ENCODE data around the gene NEO1. TPM values are rescaled to one million over a fixed set of nuclear protein-coding genes. Genes with fewer than 3 reads are reported as not detected.

NEO1 gene
- total RNA-seq, 1 donor from 2014 or later = 30.3 TPM

- no peaks in the 10 kb centered on the region for H3K79me2 ChIP-seq (ENCODE audit: insufficient read depth, low read length)
- no peak overlapping the region for H3K4me3 ChIP-seq (ENCODE audit: insufficient read depth, low read depth, low read length)
- H2AFZ ChIP-seq (ENCODE audit: low read depth, low read length) = no peak overlapping the region
These were observed 301.5 kb downstream of the NEO1 start for GRCh38 chr15:73353734-73354133.

GRCh38 chr15:73354241-73354640, 302.0 kb downstream of the NEO1 start:
- Histone ChIP-seq H2AFZ (ENCODE audit: low read depth, low read length) (no peak overlapping the region), H4K20me1 (ENCODE audit: insufficient read depth, low read length) (no peaks in the 10 kb centered on the region), H3K79me2 (ENCODE audit: insufficient read depth, low read length) (no peaks in the 10 kb centered on the region), H3K9ac (ENCODE audit: low read length) (no peak overlapping the region), H3K36me3 (ENCODE audit: insufficient read depth, low read length) (no peaks in the 10 kb centered on the region), H3K27ac (ENCODE audit: low read depth, low read length) (no peak overlapping the region), H3K27me3 (ENCODE audit: insufficient read depth, low read length) (peaks cover 18% of the 10 kb centered on the region), H3K4me2 (ENCODE audit: low read length) (no peak overlapping the region), H3K4me1 (ENCODE audit: insufficient read depth, low read length) (no peaks in the 10 kb centered on the region), H3K4me3 (ENCODE audit: insufficient read depth, low read depth, low read length) (no peak overlapping the region), H3K9me3 (ENCODE audit: insufficient read depth, low read depth, low read length) (no peaks in the 10 kb centered on the region)
- no peak for FAIRE-seq
- no peak for TF ChIP-seq CTCF (IDR thresholded peaks at IDR 0.05; ENCODE audit: insufficient read depth, low read depth, low read length)
- TF ChIP-seq EZH2 (IDR thresholded peaks at IDR 0.05; ENCODE audit: insufficient read depth, low read length) = no peak
- Mint-ChIP-seq H3K36me3 (ENCODE audit: low read depth, unreplicated experiment) (no peaks in the 10 kb centered on the region), H3K27ac (ENCODE audit: unreplicated experiment) (no peak overlapping the region), H3K9me3 (ENCODE audit: unreplicated experiment) (no peaks in the 10 kb centered on the region), H3K27me3 (ENCODE audit: low read depth, unreplicated experiment) (peaks cover 37% of the 10 kb centered on the region), H3K4me1 (ENCODE audit: low read depth, unreplicated experiment) (no peaks in the 10 kb centered on the region), H3K4me3 (ENCODE audit: unreplicated experiment) (no peak overlapping the region)
- DNase-seq (ENCODE audit: low read depth) = no peak

More at GRCh38 chr15:73353734-73354133, 301.5 kb downstream of the NEO1 start:
- H3K27ac Mint-ChIP-seq (ENCODE audit: unreplicated experiment) = no peak overlapping the region
- no peaks in the 10 kb centered on the region for H3K4me1 Mint-ChIP-seq (ENCODE audit: low read depth, unreplicated experiment)
- H3K27me3 Mint-ChIP-seq (ENCODE audit: low read depth, unreplicated experiment) = peaks cover 32% of the 10 kb centered on the region
- no peaks in the 10 kb centered on the region for H4K20me1 ChIP-seq (ENCODE audit: insufficient read depth, low read length)
- peaks cover 17% of the 10 kb centered on the region for H3K27me3 ChIP-seq (ENCODE audit: insufficient read depth, low read length)
- no peaks in the 10 kb centered on the region for H3K4me1 ChIP-seq (ENCODE audit: insufficient read depth, low read length)
- H3K36me3 ChIP-seq (ENCODE audit: insufficient read depth, low read length) = no peaks in the 10 kb centered on the region
- no peak for DNase-seq (ENCODE audit: low read depth)
- H3K9me3 Mint-ChIP-seq (ENCODE audit: unreplicated experiment) = peaks cover 2% of the 10 kb centered on the region
- H3K27ac ChIP-seq (ENCODE audit: low read depth, low read length) = no peak overlapping the region
- FAIRE-seq = no peak
- no peak overlapping the region for H3K4me3 Mint-ChIP-seq (ENCODE audit: unreplicated experiment)
- TF ChIP-seq CTCF (IDR thresholded peaks at IDR 0.05; ENCODE audit: insufficient read depth, low read depth, low read length) (no peak), EZH2 (IDR thresholded peaks at IDR 0.05; ENCODE audit: insufficient read depth, low read length) (no peak)
- H3K9ac ChIP-seq (ENCODE audit: low read length) = no peak overlapping the region
- H3K36me3 Mint-ChIP-seq (ENCODE audit: low read depth, unreplicated experiment) = no peaks in the 10 kb centered on the region
- no peak overlapping the region for H3K4me2 ChIP-seq (ENCODE audit: low read length)
- no peaks in the 10 kb centered on the region for H3K9me3 ChIP-seq (ENCODE audit: insufficient read depth, low read depth, low read length)
